GM12873 (cell line): Measurements from ENCODE around the gene NELFB.

ENCODE experiments used
- TF ChIP-seq, protein P1 (sequence below): IDR thresholded peaks from 2 replicates; pipeline ENCODE4 v1.5.1; 2012; ENCODE audit warnings: low read depth, mild to moderate bottlenecking, moderate library complexity, low read length, control low read depth; ENCODE audit not compliant: insufficient read depth; ENCODE audit errors: missing control alignments

NELFB gene

GRCh38 chr9:137254624-137255447, at the start of gene NELFB:
NELFB (plus strand) TSS chr9:137255327.
- TF ChIP-seq, protein P1, sequence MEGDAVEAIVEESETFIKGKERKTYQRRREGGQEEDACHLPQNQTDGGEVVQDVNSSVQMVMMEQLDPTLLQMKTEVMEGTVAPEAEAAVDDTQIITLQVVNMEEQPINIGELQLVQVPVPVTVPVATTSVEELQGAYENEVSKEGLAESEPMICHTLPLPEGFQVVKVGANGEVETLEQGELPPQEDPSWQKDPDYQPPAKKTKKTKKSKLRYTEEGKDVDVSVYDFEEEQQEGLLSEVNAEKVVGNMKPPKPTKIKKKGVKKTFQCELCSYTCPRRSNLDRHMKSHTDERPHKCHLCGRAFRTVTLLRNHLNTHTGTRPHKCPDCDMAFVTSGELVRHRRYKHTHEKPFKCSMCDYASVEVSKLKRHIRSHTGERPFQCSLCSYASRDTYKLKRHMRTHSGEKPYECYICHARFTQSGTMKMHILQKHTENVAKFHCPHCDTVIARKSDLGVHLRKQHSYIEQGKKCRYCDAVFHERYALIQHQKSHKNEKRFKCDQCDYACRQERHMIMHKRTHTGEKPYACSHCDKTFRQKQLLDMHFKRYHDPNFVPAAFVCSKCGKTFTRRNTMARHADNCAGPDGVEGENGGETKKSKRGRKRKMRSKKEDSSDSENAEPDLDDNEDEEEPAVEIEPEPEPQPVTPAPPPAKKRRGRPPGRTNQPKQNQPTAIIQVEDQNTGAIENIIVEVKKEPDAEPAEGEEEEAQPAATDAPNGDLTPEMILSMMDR = no peak

GRCh38 chr9:137206602-137207001, 48.5 kb upstream of the NELFB start:
- TF ChIP-seq, protein P1 = no peak

DNA sequence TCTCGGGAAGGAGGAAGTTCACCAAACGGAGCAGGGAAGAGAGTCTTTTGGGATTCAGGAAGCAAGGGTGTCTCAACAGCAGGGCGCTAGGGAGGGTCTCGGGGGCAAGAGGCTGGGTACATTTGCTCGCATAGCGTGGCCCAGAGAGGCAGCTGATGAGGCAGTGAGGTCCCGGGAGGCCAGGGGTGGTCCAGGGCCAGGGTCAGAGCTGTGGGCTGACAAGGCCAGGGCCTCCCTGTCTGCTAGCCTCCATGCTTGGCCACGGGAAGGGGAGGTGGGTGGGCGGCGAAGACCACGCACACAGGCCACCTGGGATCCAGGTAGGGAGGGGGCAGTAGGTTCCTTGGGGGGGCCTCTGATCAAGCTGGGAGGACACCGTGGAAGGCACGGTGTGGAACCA, 43.6 kb upstream of the NELFB start:
- TF ChIP-seq, protein P1 = no peak

DNA sequence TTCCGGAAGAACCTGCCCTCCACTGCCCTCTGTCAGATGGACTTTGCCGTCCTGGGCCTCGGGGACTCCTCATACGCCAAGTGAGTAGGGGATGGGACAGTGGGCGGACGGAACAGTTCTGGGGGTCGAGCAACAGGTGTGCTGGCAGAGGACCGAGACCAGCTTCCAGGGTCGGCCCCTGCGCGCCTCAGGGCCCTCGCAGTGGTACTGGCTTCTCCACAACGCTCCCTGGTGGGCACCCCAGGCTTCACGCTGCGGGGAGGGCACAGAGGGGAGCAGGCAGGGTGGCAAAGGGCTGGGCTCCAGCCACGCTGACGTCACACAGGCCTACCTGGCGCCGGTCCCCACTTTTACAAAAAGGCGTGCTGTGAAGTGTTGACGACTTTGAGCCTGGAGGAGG, 42.6 kb upstream of the NELFB start:
- TF ChIP-seq, protein P1 = no peak

- TF ChIP-seq, protein P1 = no peak
Measured at GRCh38 chr9:137213160-137214060, 41.7 kb upstream of the NELFB start.

DNA sequence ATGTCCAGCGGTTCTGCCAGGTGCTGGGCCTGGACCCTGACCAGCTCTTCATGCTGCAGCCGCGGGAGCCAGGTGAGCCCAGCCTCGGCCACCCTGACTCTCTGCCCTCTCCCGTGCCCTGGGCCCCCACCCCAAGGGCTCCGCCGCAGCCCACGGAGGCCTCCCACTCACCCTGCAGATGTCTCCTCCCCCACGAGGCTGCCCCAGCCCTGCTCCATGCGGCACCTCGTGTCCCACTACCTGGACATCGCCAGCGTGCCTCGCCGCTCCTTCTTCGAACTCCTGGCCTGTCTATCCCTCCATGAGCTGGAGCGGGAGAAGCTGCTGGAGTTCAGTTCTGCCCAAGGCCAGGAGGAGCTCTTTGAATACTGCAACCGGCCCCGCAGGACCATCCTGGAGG, 40.5 kb upstream of the NELFB start:
- TF ChIP-seq, protein P1 = no peak
